Hematopoietic multipotent progenitor cell (in vitro differentiated cells): ENCODE measurements around the gene CELA3B. TPM values are rescaled to one million over a fixed set of nuclear protein-coding genes. Genes with fewer than 3 reads are reported as not detected.
"Not testable (repeated sequence)": the region's sequence is repeated elsewhere in the genome, so short reads cannot be mapped to it uniquely, and the experiment has no call there.

Experiments
- DNase-seq, 3 donors: peaks; one replicate each; pipeline ENCODE4 v3.0.0-alpha.2; 2011 to 2015; ENCODE audit warnings: low read depth in 2 of 3, low spot score in 2 of 3
- total RNA-seq: library from RNA; depleted of rRNA; stranded (reverse); fragments of >200 nt; gene quantifications from one replicate; pipeline ENCODE4 v1.2.3, GENCODE V29; 2012

CELA3B gene, protein sequence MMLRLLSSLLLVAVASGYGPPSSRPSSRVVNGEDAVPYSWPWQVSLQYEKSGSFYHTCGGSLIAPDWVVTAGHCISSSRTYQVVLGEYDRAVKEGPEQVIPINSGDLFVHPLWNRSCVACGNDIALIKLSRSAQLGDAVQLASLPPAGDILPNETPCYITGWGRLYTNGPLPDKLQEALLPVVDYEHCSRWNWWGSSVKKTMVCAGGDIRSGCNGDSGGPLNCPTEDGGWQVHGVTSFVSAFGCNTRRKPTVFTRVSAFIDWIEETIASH
- not detected for total RNA-seq

DNA sequence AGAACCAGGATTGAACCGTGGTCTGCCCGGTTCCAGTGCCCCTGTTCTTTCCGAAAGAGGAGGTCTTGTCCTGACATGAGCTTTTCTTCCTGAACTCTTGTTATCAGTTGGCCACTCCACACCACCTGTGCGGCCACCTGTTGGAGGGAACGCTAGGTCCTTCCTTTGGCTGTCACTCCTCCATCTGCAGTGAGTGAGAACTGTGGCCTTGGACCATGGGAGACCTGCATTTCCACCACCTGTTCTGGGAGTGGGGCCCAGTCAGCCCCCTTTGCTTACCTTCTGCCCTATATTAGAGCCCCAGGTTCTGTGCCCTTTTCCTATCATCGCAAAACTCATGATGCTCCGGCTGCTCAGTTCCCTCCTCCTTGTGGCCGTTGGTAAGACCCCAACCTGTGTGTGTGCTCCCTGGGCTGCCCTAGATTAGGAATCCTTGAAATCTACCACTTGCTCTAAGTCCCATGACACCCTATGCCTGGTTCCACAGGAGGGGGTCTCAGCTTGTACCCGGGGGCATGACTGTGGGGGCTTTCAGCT, at the start of gene CELA3B:
Gene CELA3B, plus strand, starts transcription at position 320 of the 537 bp plus-strand sequence. Its CDS starts 18 bp downstream, at position 338.
- not testable (repeated sequence) for DNase-seq

DNA sequence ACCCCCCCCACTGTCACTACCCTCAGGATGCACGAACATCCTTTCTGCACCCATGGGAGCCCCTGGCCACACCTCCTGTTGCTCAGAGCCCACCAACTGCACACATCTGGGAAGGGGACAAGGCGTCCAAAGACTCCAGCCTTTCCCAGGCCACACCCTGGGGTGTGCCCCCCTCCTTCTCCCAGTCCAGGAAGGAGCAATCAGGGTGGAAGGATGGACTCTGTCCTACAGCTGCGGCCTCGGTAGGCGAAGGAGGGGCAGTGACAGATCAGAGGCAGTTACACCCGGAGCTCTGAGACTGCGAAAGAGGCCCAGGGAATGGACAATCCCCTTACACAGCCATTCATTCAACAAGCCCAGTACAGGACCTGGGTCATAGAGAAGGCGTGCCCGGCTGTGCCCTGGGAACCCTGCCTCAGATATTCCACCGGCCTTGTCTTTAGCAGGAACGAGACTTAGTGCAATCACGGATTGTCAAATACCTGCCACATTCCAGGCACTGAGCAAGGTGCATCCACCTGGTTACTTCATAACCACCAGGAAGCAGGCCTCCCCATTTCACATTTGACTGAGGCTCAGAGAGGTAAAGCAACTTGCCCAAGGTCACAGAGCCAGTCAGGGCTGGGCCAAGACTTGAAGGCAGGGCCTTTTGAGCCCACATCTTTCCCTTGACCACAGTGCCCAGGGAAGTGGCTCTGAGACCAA, 49.1 kb upstream of the CELA3B start:
- DNase-seq, result no peak

DNA sequence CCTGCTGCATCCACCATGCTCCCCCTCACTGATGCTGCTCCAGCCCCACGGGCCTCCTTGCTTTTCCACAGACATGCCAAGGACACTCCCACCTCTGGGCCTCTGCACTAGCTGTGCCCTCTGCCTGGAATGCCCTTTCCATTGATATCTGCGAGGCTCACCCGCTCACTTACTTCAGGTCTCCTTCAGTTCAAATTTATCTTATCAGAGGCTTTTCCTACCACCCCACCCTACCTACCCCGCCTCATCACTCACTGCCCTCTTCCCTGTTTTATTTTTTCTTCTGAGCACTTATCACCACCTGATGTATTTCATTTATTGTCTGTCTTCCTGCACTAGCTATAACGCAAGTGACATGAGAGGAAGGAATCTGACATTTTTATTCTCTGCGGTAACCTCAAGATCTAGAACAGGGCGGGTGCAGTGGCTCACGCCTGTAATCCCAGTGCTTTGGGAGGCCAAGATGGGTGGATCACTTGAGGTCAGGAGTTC, 46.7 kb upstream of the CELA3B start:
- no peak for DNase-seq

DNA sequence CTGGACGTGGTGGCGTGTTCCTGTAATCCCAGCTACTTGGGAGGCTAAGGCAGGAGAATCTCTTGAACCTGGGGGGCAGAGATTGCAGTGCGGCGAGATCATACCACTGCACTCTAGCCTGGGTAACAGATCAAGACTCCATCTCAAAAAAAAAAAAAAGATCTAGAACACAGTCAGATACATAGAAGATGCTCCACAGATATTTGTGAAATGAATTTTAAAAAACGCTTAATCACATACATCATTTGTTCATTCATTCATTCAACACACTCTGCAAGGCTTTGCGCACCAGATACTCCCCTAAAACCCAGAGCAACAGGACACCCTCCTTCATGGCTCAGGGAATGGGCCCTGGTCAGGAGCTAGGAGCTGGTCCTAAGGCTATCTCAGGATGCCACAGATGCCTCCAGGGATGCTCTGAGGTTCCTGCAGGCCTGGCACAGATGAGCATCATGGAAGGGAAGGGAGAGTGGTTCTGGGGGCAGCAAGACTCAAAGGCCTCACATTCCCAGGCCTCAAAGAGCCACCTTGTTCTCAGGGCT, 46.1 kb upstream of the CELA3B start:
- DNase-seq, result no peak

DNA sequence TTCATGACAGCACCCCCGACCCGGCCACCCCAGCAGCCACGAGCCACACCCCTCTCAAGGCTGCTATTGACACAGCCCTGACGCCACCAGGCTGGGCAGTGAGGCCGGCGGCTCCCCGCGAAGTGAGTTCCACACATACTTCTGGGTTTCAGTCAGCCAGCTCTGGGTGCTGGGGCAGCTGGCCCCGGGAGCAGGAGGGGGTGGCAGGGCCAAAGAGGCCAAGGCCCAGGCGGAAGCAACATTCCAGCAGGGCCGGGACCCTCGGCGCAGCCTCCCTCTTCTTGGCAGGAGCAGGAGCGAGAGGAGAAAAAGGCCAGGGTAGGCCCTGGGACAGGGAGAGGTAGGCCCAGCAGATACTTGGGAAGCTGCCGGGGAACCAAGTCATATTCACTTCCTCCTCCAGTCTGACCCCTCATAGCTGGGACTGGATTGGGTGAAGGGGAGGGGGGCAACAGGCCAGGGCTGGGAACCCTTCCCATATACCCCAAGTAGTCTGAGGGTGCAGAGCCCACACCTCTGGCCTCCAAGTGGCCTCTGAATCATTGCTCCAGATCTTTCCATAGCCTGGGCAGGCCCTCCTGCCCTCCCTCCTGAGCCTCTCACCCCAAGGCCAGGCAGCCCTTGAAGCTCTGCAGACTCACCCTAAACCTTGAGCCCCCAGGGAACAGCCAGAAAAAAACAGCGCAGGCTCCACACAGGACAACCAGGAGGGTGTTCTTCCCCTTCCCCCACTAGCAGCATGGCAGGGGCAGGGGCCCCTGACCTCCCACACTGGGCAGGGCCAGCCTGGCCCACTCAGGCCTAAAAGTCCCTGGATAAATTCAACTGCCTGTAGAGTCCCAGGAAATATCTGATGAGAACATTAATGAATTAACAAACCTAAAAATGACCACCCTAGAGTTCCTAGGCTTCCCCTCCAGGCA, 45.4 kb upstream of the CELA3B start:
- no peak for DNase-seq

DNA sequence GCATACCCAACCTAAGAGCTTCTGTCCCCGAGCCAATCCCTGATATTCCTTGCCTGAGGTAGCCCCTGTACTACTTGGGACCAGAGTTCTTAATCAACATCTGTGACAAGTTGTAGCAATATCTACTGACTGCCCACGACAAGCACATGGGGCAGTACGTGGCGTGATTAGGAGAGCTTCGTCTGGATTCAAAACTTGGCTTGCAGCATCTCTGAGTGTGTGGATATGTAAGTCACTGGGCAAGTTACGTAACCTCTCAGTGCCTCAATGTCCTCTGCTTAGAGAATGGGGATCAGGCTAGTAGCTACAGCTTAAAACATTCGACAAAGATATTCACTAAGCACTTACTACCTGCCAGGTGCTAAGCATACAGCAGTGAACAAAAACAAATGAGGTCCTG, 44.7 kb upstream of the CELA3B start:
- DNase-seq, result no peak

DNA sequence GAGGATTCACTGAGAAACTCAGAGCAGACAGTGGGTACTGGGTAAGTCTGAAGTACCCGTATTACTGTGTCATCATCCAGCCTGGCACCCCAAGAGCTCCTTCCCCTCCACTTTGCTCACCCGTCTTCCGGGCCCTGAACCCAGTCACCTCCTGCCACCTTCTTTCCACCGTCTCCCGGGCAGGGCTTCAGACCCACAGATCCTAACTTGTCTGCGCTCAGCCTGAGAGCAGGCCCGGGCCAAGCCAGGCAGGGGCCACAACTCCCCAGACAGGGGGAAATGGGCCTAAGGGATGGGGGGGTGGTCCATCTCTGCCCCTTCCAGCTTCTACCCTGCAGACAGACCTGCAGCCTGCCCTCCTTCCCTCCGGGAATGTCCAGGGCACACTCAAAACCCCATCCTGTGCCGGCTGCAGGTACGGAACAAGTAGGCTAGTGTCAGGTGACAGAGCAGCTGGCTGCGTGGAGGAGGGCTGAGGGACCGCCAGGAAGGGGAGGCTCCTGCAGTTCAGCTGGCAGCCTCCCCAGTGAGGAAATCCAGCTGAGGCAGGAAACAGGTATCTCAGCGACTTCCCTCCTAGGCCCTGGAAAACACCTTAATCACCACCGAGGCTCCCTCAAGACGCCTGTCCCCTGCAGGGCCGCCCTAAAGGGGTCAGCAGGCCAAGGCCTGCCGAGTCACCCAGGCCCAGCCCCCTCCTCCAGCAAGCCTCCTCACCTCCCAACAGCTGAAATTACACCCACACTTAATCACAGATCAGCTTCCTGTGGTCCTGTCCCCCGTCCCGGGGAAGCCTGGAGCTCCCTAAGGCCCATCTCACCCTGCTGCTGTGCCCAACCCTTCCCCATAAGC, 43.2 kb upstream of the CELA3B start:
- DNase-seq, result peak in 2 of 3 donors; percentile 63 to 69

DNA sequence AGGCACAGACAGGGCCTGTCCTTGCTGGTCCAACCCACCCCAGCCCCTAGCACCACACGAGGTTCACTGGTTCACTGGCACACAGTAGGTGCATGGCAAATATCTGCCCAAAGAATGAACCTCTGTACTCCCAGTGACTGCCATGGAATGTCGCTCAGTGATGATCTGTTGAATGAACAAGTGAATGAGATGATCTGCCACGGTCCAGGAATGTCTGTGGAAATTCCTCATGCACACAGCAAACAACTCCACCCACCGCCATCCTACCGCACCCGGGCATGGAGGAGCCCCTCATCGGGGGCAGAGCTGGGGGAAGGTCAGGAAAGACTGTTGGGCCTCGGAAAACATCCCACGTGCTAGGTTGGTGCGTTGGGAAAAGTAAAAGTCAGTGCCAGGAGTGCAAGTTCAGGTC, 41.4 kb upstream of the CELA3B start:
- DNase-seq, result no peak

DNA sequence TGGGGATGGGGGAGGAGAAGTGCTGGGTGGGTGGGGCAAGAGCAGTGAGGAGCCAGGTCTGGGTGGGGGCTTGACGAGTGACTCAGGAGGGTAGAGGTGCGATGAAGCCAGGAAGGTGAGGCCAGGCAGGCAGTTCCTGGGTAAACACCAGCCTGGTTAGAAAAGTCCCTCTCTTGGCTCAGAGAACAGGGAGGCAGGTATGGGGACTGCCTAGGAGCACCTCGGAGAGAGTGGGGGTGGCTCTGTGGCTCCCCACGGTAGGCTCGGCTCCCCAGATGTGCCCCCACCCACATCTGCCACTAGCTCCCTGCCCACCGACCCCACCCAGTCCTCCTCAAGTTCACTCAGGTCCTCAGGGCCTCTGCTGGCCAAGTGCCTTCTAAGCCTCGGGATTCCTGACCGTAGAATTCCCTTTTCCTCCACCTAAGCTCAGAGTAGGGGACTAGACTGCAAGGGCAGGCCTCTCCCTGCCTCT, 40.9 kb upstream of the CELA3B start:
- DNase-seq, result no peak

DNA sequence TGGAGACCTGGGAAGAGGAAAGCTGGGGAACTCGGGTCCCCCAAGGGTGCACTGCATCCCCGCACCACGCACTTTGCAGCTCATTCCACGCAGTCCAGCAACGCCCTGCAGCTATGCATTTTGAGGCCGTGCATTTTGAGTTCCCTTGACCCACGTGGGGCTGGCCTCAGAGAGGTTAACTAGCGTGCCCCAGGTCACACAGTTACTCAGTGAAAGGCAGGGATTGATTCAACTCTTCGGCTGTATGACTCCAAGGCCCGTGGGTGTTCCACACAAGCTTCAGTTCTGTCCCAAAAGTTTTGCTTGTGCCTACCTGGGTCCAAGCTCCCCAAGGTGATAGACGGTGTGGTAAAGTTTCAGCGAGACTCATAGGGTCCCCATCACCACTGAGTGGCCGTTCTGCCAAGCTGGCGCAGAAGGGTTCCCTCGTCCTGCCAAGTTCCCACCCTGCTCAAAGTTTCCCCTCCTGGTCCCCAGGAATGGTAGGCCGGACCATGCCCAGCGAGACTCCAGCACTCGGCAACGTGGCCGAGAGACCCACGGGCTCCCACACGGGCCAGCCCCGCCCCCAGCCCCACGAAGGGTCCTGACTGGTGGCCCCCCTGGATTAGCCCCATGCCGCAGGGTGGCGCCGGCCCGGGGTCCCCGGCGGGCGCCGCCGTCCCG, 40.3 kb upstream of the CELA3B start:
- DNase-seq, result no peak

DNA sequence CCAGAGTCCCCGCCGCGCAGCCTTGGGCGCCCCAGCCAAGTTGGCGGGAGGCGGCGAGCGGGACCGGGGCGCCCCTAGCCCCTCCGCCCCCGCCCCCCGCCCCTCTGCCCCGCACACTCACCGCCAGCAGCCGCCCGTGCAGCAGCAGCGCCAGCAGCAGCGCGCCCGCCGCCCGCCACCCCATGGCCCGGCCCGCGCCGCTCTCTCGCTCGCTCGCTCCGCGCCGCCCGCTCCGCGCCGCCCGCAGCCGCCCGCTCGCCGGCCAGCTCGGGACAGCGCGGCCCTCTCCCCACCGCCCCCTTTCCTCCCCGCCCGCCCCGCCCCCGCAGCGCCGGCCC, 39.8 kb upstream of the CELA3B start, which contains the start of gene HSPG2:
Gene HSPG2, minus strand, starts transcription at position 277 of the 338 bp plus-strand sequence. Its CDS starts 93 bp downstream, at position 184.
- no peak for DNase-seq

DNA sequence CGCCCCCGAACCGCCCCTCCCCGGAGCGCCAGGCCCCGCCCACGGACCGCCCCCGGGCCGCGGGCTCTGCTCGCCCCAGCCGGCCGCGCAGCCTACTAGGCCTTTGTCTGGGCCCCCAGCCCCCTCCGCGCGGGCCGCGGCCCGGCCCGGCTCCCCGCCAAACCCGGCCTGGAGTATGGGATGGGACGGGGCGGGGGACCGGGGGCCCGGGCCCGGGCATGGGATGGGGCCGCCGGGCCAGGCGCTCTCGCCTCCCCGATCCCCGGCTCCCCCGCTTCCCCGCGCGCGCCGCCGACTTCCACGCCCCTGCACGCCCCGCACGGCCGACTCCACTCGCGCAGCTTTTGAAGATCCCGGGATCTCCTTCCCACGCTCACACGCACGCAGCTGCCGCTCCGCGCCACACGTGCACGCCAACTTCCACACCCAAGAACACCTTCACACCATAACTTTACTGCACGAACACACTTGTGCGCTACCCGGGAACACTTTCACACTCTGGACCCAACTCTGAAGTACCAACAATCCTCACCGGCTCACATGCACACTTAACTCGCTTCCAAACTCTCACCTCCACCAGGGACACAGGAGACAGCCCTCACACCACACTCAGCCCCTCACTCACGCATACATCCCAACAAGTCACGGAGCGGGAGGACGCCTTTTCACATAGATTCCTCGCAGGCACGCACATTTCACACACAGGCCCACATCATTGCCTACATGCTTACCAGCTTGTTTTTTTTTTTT, 39.3 kb upstream of the CELA3B start:
- peak; percentile 31 to 82 (median 79) for DNase-seq

DNA sequence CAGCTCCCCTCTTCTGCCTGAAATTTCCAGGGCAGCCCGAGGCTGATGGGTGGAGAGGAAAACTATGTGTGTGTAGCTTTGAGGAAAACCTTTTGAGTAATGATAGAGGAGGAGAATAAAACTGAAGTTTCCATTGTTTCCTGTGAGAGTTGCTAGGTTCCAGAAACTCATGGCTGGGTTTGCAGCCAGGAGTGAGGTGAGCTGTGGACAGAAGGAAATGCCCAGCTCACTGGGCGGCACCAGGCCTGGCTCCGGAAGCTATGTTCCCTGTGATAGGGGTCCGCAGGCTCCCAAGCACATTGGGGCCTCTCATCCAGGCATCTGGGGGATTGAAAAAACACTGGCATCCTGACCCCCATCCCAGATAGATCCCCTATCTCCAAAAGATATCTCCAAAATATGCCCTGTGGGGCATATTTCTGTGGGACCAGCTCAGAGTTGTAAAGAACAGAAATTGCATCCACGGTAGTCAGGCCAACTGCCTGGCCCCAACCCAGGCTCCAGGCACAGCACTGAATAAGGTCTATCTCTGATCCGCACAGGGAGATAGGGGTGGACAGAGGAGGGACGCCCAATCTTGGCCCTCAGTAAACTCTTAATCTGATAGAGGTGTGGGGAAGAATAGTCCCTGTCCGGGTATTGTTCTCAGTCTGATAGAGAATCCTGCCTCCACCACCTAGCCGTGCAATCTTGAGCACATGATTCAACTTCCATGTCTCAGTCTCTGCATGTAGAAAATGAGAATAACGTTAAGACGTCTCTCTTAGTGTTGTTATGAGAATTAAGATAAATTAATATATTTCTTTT, 37.9 kb upstream of the CELA3B start:
- no peak for DNase-seq

DNA sequence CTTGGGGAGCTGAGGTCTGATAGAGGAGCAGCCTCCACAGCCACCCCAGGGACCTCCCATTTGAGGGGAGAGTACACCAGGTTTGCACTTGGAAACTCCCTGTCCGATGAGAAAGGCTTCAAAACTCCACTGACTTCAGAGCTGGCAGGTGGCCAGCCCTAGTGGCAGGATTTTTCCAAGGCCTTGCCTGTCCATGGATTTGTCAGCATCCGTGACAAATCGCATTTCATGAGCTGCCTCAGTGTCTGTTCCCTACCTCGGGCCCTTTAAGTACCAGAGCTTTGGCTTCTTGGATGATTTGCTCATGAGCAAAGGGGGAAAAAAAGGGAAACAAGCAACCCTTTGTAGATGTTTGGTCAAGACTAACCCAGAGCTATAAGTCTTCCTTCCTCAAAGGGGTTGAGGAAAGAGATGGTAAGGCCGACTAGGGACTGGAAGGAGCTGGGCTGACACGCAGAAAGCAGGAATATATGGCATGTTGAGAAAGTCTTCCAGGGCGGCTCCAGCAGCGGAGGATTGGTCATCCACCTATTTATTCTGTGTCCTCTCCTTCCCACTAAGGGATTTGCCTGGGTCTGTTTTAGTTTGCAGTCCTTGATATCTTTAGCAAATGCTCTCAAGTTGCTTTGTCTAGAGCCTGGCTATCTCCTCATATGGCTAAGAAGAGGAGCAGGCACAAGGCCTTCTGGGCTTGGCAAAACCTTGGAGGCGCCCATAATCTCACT, 37.0 kb upstream of the CELA3B start:
- peak in 2 of 3 donors; percentile 45 to 61 for DNase-seq

DNA sequence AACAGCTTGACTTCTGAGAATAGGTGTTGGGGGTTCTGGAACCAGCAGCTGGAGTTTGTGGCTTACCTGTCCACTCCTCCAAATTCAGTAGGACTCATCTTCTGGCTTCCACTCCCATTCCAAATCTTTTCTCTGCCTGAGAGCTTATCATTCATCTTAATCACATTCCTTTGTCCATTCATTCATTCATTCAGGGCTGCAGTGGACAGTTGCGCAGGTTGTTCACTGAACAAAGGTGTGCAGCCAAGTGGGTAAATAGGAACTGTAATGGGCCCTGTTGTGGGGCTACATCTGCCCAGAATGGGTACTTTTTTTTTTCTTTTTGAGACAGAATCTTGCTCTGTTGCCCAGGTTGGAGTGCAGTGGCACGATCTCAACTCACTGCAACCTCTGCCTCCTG, 36.3 kb upstream of the CELA3B start:
- DNase-seq, result no peak

DNA sequence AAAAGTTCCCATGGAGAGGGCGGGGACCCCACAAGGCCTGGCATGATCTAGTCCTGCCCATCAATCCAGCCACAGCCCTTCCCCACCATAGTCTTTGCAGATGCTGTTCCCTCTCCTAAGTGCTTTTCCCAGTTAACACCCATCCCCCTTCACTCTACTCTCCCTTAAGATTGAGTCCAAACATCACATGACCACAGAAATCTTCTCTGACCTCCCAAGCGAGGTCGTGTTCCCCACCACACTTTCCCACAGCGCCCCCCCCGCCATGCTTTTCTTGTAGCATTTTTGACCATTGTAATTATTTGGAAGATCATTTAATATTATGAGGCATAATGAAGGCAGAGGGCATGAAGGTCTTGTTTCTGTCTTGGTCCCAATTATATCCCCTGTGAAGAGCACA, 35.5 kb upstream of the CELA3B start:
- DNase-seq, result no peak

DNA sequence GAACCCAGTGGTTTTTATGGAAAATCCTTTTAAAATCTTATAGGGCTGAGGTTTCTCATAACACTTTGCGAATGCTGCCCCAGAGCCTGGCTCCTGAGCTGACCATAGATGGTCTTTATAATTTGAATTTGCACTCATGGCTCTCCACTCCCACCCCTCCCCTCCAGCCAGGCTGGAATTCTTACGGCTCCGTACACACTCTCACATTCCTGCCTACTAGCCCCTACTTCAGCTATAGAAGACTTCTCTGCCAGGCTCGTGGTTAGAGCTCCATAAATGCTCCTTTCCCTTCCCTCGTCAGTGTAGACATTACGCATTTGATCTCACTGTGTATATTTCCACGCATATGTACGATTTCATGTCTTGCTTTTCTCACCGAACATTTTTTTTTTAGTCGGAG, 34.4 kb upstream of the CELA3B start:
- DNase-seq, result no peak
